ENCODE results near the gene LCE6A.

The LCE6A gene

DNA sequence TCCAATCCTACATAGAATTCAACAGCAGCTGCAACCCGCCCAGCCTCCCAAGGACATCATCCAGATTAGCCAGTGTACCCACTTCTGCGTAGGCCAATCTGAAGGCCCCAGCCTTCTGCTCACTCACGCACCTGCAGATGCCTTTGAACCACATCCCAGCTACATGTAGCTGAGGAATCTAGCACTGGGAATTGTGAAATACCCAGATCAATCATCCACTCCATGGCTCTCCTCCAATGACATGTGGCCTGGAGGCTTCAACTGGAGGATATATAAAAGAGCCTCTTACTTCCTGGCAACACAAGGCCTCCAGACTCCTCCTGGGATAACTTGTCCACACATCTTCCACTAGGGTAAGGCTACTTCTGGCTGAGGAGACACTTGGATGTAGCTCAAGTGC, at the start of gene LCE6A:
LCE6A (plus strand) TSS at position 301 of the 400 bp plus-strand sequence. CDS start 665 bp downstream, outside the sequence.
- no peak for DNase-seq (ENCODE audit: low read depth in 2 of 2, low spot score in 1 of 2)

DNA sequence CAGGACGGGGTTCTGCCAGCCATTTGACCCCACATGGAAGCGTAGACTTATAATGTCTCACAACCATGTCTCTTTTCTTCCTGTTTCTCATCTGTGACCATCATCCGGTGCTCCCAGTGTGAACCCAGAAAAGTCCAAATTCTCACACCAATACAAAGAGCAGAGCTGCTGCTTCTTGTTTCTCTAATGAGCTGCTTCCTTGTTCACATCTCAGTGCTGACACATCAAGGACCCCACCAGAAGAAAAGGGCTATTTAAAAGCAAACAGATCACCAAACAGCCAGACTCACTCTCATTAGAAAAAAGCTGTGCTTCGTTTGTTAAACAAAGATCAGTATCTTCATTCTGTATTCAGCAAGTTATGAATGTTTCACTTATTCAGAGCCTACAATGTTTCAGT, 47.0 kb upstream of the LCE6A start:
- no peak for DNase-seq (ENCODE audit: low read depth in 2 of 2, low spot score in 1 of 2)

- DNase-seq (ENCODE audit: low read depth in 2 of 2, low spot score in 1 of 2), result no peak
These were observed 46.2 kb upstream of the LCE6A start, which contains the start of gene LCE1D for GRCh38 chr1:152796421-152796820. TSS of gene LCE1D (plus strand) at chr1:152796721. CDS start at chr1:152797795, 1,074 bp downstream.

DNA sequence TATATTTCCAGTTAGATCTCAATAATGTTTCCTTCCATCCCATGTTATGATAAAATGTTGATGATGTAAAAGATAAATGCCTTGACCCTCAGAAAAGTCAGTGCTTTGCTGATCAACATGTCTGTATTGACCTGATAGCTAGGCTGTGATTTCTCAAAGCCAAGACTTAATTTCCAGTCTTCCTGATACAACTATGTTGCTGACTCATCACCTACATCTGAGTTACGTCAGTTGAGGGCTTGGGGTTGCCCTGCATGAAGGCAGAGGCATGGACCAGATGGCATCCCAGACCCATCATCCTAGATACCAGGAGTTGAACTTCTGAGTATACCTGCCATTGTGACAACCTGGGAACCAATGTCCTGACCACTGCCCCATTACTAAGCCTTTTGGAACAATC, 41.3 kb upstream of the LCE6A start:
- no peak for DNase-seq (ENCODE audit: low read depth in 2 of 2, low spot score in 1 of 2)

DNA sequence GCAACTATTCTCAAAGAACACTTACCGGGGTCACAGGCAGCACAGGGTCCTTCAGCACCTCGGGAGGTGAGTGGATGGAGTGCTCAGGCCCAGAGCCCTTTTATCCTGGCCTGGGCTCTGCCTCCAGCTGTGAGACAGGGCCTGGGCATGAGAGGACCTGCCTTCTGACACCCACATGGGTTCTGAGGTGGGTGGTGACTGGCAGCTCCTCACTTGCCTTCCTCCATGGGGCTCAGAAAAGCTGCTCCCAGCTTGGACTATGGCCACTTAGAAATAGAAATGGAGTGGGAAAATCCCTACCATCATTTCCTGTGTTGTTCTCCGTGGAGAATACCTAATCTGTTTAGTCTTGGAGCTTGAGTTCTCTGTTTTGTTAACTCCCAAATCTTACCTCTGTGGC, 36.1 kb upstream of the LCE6A start, which contains the start of gene LCE1C:
LCE1C (minus strand) TSS at position 76 of the 400 bp plus-strand sequence. CDS start 1,173 bp downstream, outside the sequence.
- no peak for DNase-seq (ENCODE audit: low read depth in 2 of 2, low spot score in 1 of 2)

GRCh38 chr1:152811050-152811449, 31.6 kb upstream of the LCE6A start:
- no peak for DNase-seq (ENCODE audit: low read depth in 2 of 2, low spot score in 1 of 2)

DNA sequence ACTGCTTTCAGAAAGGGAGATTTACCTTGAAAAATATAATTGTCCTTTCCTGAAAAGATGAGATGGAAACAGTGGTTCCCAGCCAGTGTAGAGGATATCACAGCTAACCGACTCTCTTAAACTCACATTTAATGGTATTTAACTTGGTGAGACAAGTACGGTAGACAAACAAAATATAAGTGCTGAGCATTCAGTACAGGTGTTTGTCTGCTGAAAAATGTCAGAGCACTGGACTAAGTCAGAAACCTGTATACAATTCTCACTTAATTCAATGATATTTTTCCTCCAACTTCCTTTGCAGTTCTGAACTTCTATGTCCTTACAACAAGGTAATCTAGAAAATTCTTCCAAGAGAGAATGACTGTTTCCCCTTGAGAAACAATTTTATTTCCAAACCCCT, 31.0 kb upstream of the LCE6A start, which contains the start of gene LCE1B:
LCE1B (plus strand) TSS at position 301 of the 400 bp plus-strand sequence. CDS start 476 bp downstream, outside the sequence.
- no peak for DNase-seq (ENCODE audit: low read depth in 2 of 2, low spot score in 1 of 2)

DNA sequence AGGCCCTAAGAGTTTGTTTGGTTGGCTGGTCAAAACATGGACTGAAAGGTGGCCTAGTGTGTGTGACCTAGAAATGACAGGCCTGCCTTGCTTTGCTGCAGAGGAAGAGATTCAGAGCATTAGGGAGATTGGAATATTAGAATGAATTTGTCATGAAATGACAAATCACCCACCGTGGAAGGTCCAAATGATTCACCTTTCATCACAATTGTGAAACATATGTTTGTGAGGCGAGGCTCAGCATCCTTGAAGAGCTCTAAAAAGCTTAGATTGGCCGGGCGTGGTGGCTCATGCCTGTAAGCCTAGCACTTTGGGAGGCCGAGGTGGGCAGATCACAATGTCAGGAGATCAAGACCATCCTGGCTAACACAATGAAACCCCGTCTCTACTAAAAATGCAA, 25.3 kb upstream of the LCE6A start:
- DNase-seq (ENCODE audit: low read depth in 2 of 2, low spot score in 1 of 2), result no peak

DNA sequence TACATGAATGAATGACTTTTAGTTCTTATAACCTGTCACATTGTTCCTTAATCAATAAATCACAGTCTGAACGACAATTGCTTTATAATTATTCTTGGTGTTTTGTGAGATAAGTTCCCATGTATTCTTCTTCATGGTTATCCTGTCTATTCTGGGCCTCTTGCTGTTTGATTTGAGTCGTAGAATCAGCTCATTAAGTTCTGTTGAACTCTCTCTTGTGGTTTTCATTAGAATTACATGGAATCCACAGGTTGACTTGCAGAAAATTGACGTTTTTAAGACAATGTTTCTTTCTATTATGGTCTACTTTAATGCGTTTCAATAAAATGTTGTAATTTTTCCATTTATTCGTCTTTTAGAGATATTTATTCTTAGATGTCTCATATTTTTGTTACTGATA, 19.4 kb upstream of the LCE6A start:
- no peak for DNase-seq (ENCODE audit: low read depth in 2 of 2, low spot score in 1 of 2)

- DNase-seq (ENCODE audit: low read depth in 2 of 2, low spot score in 1 of 2), result no peak
These were observed 17.7 kb upstream of the LCE6A start for GRCh38 chr1:152824964-152825363.

DNA sequence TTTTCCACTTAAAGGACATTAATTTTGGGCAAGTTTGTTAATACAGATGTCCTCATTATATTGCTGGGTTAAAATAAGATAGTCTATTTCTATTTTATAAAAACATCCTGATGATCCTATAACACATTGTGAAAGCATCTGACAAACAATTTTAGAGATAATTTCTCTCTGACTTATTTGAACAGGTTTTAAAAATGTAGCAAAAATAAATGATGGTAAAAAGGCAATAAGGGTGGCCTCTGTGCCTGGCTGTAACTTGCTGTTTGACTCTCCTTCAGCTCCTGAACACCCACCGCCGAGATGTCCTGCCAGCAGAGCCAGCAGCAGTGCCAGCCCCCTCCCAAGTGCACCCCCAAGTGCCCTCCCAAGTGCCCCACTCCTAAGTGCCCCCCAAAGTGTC, 15.5 kb upstream of the LCE6A start, which contains the start of gene LCE1A:
LCE1A (plus strand) TSS at position 301 of the 400 bp plus-strand sequence; CDS start at position 301, 0 bp downstream.
- DNase-seq (ENCODE audit: low read depth in 2 of 2, low spot score in 1 of 2), result no peak

GRCh38 chr1:152836870-152837269, 5.8 kb upstream of the LCE6A start:
- no peak for DNase-seq (ENCODE audit: low read depth in 2 of 2, low spot score in 1 of 2)

GRCh38 chr1:152855661-152856060, 13.0 kb downstream of the LCE6A start:
- DNase-seq (ENCODE audit: low read depth in 2 of 2, low spot score in 1 of 2), result no peak

DNA sequence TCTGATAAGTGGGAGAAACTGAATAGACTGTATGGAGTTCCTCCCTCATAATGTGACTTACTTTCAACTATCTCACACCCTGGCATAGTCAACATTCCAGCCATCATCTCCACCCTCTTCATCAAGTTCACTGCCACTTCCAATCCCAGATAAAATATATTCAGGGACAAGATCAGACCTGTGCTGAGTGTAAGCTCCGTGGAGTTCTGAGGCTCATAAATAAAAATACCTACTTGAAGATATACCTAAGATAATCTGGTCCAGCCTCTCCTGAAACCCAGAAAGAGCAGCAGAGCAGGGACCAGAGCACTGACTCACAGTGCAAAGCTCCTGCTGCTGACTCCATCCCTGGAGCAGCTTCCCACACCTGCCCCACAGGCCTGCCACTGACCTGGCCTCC, 15.4 kb downstream of the LCE6A start:
- DNase-seq (ENCODE audit: low read depth in 2 of 2, low spot score in 1 of 2), result no peak

DNA sequence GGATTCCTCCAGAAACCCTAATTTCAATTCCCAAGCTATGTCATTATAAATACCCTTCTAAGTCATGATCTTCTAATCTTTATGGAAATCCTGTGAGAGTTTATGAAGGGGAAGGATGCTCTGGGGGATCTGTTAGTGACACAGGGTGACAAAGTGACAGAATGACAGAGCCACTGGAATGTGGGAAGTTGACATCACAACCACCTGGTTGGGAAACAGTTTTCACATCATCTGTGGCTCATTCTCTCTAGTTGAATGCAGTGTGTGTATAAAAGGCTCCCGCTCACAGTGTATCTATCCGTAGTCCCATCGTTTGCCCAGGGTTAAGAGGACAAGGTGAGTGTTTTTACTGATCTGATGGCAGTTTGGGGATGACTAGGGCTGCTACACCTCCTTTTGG, 17.0 kb downstream of the LCE6A start, which contains the start of gene LCE7A:
LCE7A (plus strand) TSS at position 301 of the 400 bp plus-strand sequence. CDS start 702 bp downstream, outside the sequence.
- DNase-seq (ENCODE audit: low read depth in 2 of 2, low spot score in 1 of 2), result no peak

DNA sequence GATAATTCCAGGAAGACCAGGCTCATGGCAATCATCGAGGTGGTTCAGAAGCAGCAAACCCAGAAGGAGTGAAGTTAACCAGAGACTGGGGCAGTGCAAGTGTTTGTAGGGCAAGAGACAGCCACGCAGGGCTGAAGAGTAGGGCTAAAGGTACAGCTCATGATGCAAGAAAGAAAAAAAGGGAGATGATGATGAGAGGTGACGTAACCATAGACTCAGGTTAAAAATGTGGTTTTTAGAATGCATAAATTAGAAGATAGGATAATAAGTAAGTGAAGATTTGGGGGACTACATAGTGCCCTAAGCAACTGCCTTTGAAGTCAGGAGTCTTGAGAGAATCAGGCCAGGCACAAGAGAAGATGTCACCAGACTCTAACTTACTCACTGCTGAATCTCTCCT, 17.5 kb downstream of the LCE6A start:
- no peak for DNase-seq (ENCODE audit: low read depth in 2 of 2, low spot score in 1 of 2)

DNA sequence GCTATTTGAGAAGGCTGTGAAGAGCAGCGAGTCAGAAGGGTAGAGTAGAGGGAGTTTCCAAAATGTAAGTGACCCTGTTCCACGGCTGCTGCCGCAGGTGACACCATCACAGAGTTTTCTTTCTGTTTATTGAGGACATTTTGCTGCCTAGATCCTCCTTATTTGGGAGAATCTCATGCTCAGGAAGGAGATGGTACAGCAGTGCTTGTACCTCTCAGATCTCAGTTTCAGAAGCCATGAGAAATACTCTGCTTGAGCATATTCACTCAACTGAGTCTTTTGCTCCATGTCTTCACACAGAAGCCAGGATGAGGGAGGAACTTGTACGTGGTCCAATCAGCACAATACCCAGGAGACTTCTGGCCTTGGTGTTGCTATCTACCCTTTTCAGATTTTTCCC, 18.7 kb downstream of the LCE6A start:
- DNase-seq (ENCODE audit: low read depth in 2 of 2, low spot score in 1 of 2), result no peak

GRCh38 chr1:152864443-152864842, 21.8 kb downstream of the LCE6A start:
- DNase-seq (ENCODE audit: low read depth in 2 of 2, low spot score in 1 of 2), result no peak

- no peak for DNase-seq (ENCODE audit: low read depth in 2 of 2, low spot score in 1 of 2)
These were observed 23.7 kb downstream of the LCE6A start for GRCh38 chr1:152866321-152866720.

DNA sequence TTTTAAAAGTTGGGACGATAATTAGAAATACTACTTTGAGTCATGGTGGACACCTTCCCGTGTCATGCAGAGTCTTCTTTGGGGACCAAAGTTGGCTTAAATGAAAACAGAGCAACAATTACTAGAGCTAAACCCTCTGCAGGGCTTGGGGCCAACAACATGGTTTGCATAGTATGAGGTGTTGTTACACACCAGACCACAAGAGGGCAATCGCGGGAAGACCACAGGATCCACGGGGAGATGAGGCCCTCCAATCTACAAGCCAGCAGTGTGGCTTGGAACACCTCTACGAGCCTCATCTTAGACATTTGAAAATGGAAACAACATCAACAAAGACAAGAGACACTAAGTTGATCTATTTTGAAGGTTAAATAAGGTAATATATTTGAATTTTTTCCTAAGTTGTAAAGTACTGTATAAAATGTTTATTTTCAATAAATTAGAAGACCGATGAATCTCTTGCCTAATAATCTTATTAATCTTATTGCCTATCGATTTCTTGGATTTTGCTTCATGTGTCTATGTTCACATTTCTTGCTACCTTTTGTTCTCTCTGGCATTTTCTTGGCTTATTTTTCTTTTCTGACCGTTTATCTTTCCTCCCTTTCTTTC, 27.3 kb downstream of the LCE6A start:
- peak; percentile 11 to 18 for DNase-seq (ENCODE audit: low read depth in 2 of 2, low spot score in 1 of 2)

DNA sequence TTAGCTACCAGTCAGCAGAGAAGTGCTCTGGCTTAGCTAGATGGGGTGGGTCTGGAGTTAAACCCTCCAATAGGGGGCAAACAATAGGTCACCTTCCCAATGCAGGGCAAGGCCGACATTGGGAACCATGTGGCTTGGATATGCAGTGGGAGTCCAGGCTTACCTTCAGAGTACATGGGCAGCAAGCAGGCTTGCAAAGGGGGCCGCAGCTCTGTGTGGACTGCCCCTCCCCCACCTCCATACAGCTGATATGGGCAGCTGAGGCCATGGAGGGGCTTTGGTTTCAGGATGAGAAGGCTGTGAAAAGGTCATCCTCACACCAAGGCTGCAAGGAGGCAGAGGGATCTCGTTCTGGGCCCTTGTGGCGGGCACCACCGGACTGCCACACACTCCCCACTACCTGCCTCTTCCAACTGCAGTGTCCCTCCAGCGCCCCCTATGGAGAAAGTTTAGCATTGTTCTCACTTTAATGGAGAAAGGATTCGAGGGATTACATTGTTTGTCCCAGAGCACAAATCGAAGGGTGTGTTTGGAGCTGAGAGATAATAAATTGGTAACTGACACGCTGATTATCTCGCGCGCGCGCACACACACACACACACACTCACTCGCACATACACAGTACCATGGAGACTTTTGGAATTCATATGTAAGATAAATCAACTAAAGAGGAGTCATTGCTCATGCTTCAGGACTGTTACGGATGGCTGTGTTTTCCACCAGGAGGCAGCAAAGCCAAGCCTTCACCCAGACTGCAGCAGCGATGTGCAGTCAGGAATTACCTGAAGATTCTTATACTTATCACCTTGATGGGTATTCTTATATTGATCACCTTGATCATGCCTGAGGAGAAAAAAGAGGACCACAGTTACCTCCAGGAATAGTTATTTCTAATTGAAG, 28.4 kb downstream of the LCE6A start:
- no peak for DNase-seq (ENCODE audit: low read depth in 2 of 2, low spot score in 1 of 2)

DNA sequence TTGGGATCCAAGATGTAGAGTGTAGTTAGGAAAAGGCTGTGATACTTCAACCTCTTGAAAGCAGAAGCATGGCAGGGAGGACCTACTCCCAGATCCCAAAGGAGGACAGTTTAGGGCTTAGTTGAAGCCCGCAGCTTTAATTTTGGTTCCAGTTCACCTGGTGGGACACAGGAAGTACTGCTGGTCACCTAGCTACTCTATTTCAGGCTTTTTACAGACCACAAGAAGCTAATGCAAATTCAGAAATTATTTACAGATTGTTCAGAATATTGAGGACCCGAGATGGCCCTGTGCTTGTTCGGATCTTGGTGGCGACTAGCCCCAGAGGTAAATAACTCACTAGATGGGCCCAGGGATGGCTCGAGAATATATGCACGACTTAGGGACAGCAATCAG, 29.1 kb downstream of the LCE6A start:
- no peak for DNase-seq (ENCODE audit: low read depth in 2 of 2, low spot score in 1 of 2)
